Hepatocyte (in vitro differentiated cells): ENCODE data around the gene DLG2.

ENCODE experiments used
- CTCF ChIP-seq: fragments of 200-600 bp; sonication (generic); IDR thresholded peaks from 2 replicates; pipeline ENCODE4 v1.5.1; 2016; ENCODE audit warnings: antibody characterized with exemption, mild to moderate bottlenecking; ENCODE audit not compliant: poor library complexity
- EZH2 ChIP-seq: fragments of 200-600 bp; sonication (generic); IDR thresholded peaks from 2 replicates; pipeline ENCODE4 v1.6.1; 2016; ENCODE audit warnings: antibody characterized with exemption, mild to moderate bottlenecking, borderline replicate concordance

- TF ChIP-seq CTCF, result no peak
- TF ChIP-seq EZH2, result no peak
Observed at GRCh38 chr11:85406841-85407240, 220.3 kb downstream of the DLG2 start.
